ENCODE measurements around the gene GPR137.

DNA sequence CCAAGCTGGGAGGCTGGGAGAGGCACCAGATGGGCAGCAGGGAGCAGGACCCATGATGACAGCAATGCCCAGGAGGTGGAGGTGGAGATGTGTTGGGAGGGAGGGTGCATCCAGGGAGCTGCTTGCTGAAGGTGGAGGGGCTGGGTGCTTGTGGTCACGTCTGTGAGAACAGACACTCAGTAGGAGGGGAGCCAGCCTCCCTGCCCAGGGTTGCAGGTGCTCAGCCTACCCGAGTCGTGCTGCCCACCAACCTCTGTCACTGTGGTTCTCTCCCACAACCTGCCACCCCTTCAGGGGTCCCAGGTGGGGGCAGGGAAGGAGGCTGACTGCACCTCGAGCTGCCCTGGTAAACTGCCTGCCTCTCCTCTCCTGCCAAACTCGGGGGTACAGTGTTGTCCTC lies 37.7 kb downstream of the GPR137 start:
- TF ChIP-seq EZH2 (IDR thresholded peaks at IDR 0.05; ENCODE audit: insufficient read depth, poor library complexity, severe bottlenecking) (no peak), EZH2phosphoT487 (IDR thresholded peaks at IDR 0.05; ENCODE audit: insufficient read depth, low read depth) (no peak)

All from GM23248 (cell line).